Liver (tissue), 9 donors: Measurements from ENCODE around the gene ITFG1. TPM values are rescaled to one million over a fixed set of nuclear protein-coding genes. Genes with fewer than 3 reads are reported as not detected.

Source experiments
- DNase-seq: peaks from one replicate; pipeline ENCODE4 v3.0.0-alpha.2; 2017; ENCODE audit warnings: low spot score
- H3K27ac ChIP-seq, 2 donors: one replicate each; pipeline ENCODE4 v1.7.0; 2013; ENCODE audit warnings: inconsistent platforms in 2 of 2, low read length in 2 of 2, control low read depth in 1 of 2, low read depth in 1 of 2, mild to moderate bottlenecking in 1 of 2
- H3K27me3 ChIP-seq, 4 donors: one replicate each; pipeline versions ENCODE4 v1.6.1 to v1.7.0; 2013; ENCODE audit warnings: low read length in 3 of 4, inconsistent platforms in 1 of 4, mild to moderate bottlenecking in 1 of 4, moderate library complexity in 1 of 4; ENCODE audit not compliant: control insufficient read depth in 4 of 4, insufficient read depth in 4 of 4
- H3K36me3 ChIP-seq, 4 donors: one replicate each; pipeline versions ENCODE4 v1.6.1 to v1.7.0; 2013; ENCODE audit warnings: low read length in 3 of 4, mild to moderate bottlenecking in 3 of 4, low read depth in 1 of 4, moderate library complexity in 1 of 4; ENCODE audit not compliant: control insufficient read depth in 4 of 4, insufficient read depth in 3 of 4
- H3K4me1 ChIP-seq, 4 donors: one replicate each; pipeline versions ENCODE4 v1.6.1 to v1.7.0; 2013; ENCODE audit warnings: low read length in 3 of 4, mild to moderate bottlenecking in 3 of 4, moderate library complexity in 1 of 4; ENCODE audit not compliant: control insufficient read depth in 4 of 4, insufficient read depth in 4 of 4
- H3K4me3 ChIP-seq, 3 donors: one replicate each; pipeline versions ENCODE4 v1.6.1 to v1.7.0; 2013; ENCODE audit warnings: low read length in 3 of 3, control low read depth in 1 of 3, low read depth in 1 of 3, mild to moderate bottlenecking in 1 of 3
- H3K9ac ChIP-seq, 2 donors: one replicate each; pipeline ENCODE4 v1.7.0; 2013; ENCODE audit warnings: low read length in 2 of 2, mild to moderate bottlenecking in 2 of 2, moderate library complexity in 2 of 2, control low read depth in 1 of 2, low read depth in 1 of 2
- H3K9me3 ChIP-seq, 4 donors: one replicate each; pipeline versions ENCODE4 v1.6.1 to v1.7.0; 2013; ENCODE audit warnings: low read length in 3 of 4; ENCODE audit not compliant: control insufficient read depth in 4 of 4
- CTCF ChIP-seq: fragments of 150-350 bp; IDR thresholded peaks from 2 replicates; pipeline ENCODE4 v1.5.1; 2017; ENCODE audit warnings: improper control_type of control experiment, low read depth, low read length; ENCODE audit not compliant: missing input control
- EGR1 ChIP-seq, 2 donors: IDR thresholded peaks; 2 replicates each; pipeline ENCODE4 v1.6.1; 2016 to 2018; ENCODE audit warnings: antibody characterized with exemption in 2 of 2, low read depth in 2 of 2
- FOXA1 ChIP-seq: IDR thresholded peaks from 2 replicates; pipeline ENCODE4 v1.6.1; 2016; ENCODE audit warnings: antibody characterized with exemption
- FOXA2 ChIP-seq: IDR thresholded peaks from 2 replicates; pipeline ENCODE4 v1.6.1; 2016; ENCODE audit warnings: antibody characterized with exemption
- HNF4A ChIP-seq, 2 donors: conservative IDR thresholded peaks; 2 replicates each; pipeline ENCODE4 v1.6.1; 2016; ENCODE audit warnings: antibody characterized with exemption in 2 of 2, mild to moderate bottlenecking in 2 of 2
- HNF4G ChIP-seq: IDR thresholded peaks from 2 replicates; pipeline ENCODE4 v1.6.1; 2016; ENCODE audit warnings: antibody characterized with exemption
- JUND ChIP-seq, 2 donors: IDR thresholded peaks; 2 replicates each; pipeline ENCODE4 v1.6.1; 2016; ENCODE audit warnings: antibody characterized with exemption in 2 of 2
- MAX ChIP-seq: IDR thresholded peaks from 2 replicates; pipeline ENCODE4 v1.6.1; 2016; ENCODE audit warnings: antibody characterized with exemption
- NR2F2 ChIP-seq: IDR thresholded peaks from 2 replicates; pipeline ENCODE4 v1.6.1; 2016; ENCODE audit warnings: antibody characterized with exemption
- REST ChIP-seq: IDR thresholded peaks from 2 replicates; pipeline ENCODE4 v1.6.1; 2016; ENCODE audit warnings: antibody characterized with exemption, mild to moderate bottlenecking
- SP1 ChIP-seq: IDR thresholded peaks from 2 replicates; pipeline ENCODE4 v1.6.1; 2018; ENCODE audit warnings: antibody characterized with exemption, mild to moderate bottlenecking
- TAF1 ChIP-seq: conservative IDR thresholded peaks from 2 replicates; pipeline ENCODE4 v1.6.1; 2016; ENCODE audit warnings: antibody characterized with exemption, mild to moderate bottlenecking
- YY1 ChIP-seq: IDR thresholded peaks from 2 replicates; pipeline ENCODE4 v1.6.1; 2016; ENCODE audit warnings: antibody characterized with exemption, mild to moderate bottlenecking
- ZBTB33 ChIP-seq: IDR thresholded peaks from 2 replicates; pipeline ENCODE4 v1.6.1; 2016; ENCODE audit warnings: antibody characterized with exemption
- WGBS: extraction: QIAGEN DNeasy Blood & Tissue Kit; methylation state at CpG from one replicate; pipeline ENCODE4 v1.1.7; 2013; 5-methylcytosine and 5-hydroxymethylcytosine counted together
- polyA plus RNA-seq, 2 donors: library from polyadenylated mRNA; stranded (reverse) in 1 of 2; unstranded in 1 of 2; fragments of 200-250 nt in 1 of 2; fragments of >200 nt in 1 of 2; fragmentation: Nextera tagmentation in 1 of 2; extraction: Ambion mirVana in 1 of 2; gene quantifications; one replicate each; pipeline versions ENCODE4 v1.2.1 to v1.2.3, GENCODE V29; 2013 to 2015
- total RNA-seq, 2 donors: library from RNA; depleted of rRNA; stranded (reverse); fragments of >200 nt; gene quantifications; one replicate each; pipeline ENCODE4 v1.2.3, GENCODE V29; 2014
- donor health status: healthy.
- donor health status: healthy.
- donor health status: healthy.
- donor health status: healthy.
- donor health status: healthy.

The ITFG1 gene
- total and polyA plus RNA-seq, 4 donors, result 31.1 to 51.0 (median 36.5) TPM

- Histone ChIP-seq H3K4me1 (no peaks in the 10 kb centered on the region), H3K27me3 (no peaks in the 10 kb centered on the region), H3K9me3 (no peaks in the 10 kb centered on the region), H3K36me3 (peaks cover 0 to 4% (median 2%) of the 10 kb centered on the region in 4 donors), H3K4me3 (no peak overlapping the region), H3K9ac (no peak overlapping the region), H3K27ac (no peak overlapping the region)
- TF ChIP-seq NR2F2 (no peak), HNF4A (conservative IDR thresholded peaks at IDR 0.05) (no peak), FOXA2 (no peak), REST (no peak), FOXA1 (no peak)
- WGBS, result 89% methylated on average over 6 of the region's 6 CpGs
- DNase-seq, result no peak
Observed at GRCh38 chr16:47236716-47237115, 224.1 kb downstream of the ITFG1 start.

- TF ChIP-seq HNF4A (conservative IDR thresholded peaks at IDR 0.05), result no peak
- no peak for TF ChIP-seq REST
- TF ChIP-seq MAX, result no peak
- TF ChIP-seq EGR1 (IDR thresholded peaks at IDR 0.05; ENCODE audit: low read depth in 2 of 2), result no peak
- TF ChIP-seq CTCF, result no peak
- TF ChIP-seq HNF4G, result no peak
- TF ChIP-seq SP1, result no peak
- TF ChIP-seq NR2F2, result no peak
- no peak for TF ChIP-seq FOXA2
- TF ChIP-seq FOXA1, result no peak
- no peak for TF ChIP-seq JUND (IDR thresholded peaks at IDR 0.05)
- no peak for TF ChIP-seq TAF1
- no peak for TF ChIP-seq ZBTB33
- TF ChIP-seq YY1, result no peak
- DNase-seq, result no peak
- 94% methylated on average over 6 of the region's 6 CpGs for WGBS
Observed at GRCh38 chr16:47230296-47230695, 230.6 kb downstream of the ITFG1 start.

More at GRCh38 chr16:47230296-47230695, 230.6 kb downstream of the ITFG1 start:
- H3K27me3 ChIP-seq, result no peaks in the 10 kb centered on the region
- H3K4me1 ChIP-seq, result no peaks in the 10 kb centered on the region
- no peaks in the 10 kb centered on the region for H3K9me3 ChIP-seq
- no peak overlapping the region for H3K27ac ChIP-seq
- peaks cover 0 to 3% (median 1%) of the 10 kb centered on the region in 4 donors for H3K36me3 ChIP-seq
- H3K9ac ChIP-seq, result no peak overlapping the region
- no peak overlapping the region for H3K4me3 ChIP-seq
